Left lung (tissue), 10 donors: ENCODE measurements around the gene MAP2K4. TPM values are rescaled to one million over a fixed set of nuclear protein-coding genes. Genes with fewer than 3 reads are reported as not detected.

ENCODE experiments used
- ATAC-seq: fragments of 200-7000 bp; cut with Tn5 transposase; one replicate; pipeline ENCODE4 v1.9.1; 2020; ENCODE audit warnings: moderate library complexity
- DNase-seq, 4 donors: peaks; one replicate each; pipeline ENCODE4 v3.0.0-alpha.2; 2013 to 2020
- H3K27ac ChIP-seq, 2 donors: fragments of 200-600 bp; sonication (generic) in 1 of 2; one replicate each; pipeline versions ENCODE4 v1.5.0 to v1.8.0; 2020 to 2021
- H3K27me3 ChIP-seq, 2 donors: fragments of 200-600 bp; sonication (generic) in 1 of 2; one replicate each; pipeline versions ENCODE4 v1.5.0 to v1.8.0; 2020 to 2021
- H3K36me3 ChIP-seq, 2 donors: fragments of 200-600 bp; sonication (generic) in 1 of 2; one replicate each; pipeline versions ENCODE4 v1.5.0 to v1.8.0; 2020 to 2021
- H3K4me1 ChIP-seq, 2 donors: fragments of 200-600 bp; one replicate each; pipeline ENCODE4 v1.8.0; 2021
- H3K4me3 ChIP-seq, 2 donors: fragments of 200-600 bp; sonication (generic) in 1 of 2; one replicate each; pipeline versions ENCODE4 v1.5.0 to v1.8.0; 2020 to 2021; ENCODE audit warnings: mild to moderate bottlenecking in 1 of 2
- H3K9me3 ChIP-seq, 2 donors: fragments of 200-600 bp; sonication (generic) in 1 of 2; one replicate each; pipeline versions ENCODE4 v1.5.0 to v1.8.0; 2020 to 2021
- CTCF ChIP-seq, 2 donors: fragments of 200-600 bp; sonication (generic) in 1 of 2; IDR thresholded peaks; one replicate each; pipeline versions ENCODE4 v1.5.0 to v1.8.0; 2021; ENCODE audit warnings: antibody characterized with exemption in 2 of 2
- intact Hi-C, 2 donors: fragments of 100-400 bp; cut with DNase I; formaldehyde crosslinking; loops; one replicate each; pipeline versions ENCODE4 v1.11.2 to v1.14.2; 2022
- polyA plus RNA-seq, 6 donors: library from polyadenylated mRNA; unstranded; fragments of 120-200 nt; gene quantifications; one replicate each; pipeline ENCODE4 v1.2.1, GENCODE V29; 2013; ENCODE audit not compliant: insufficient read length in 6 of 6
- total RNA-seq, 2 donors: library from RNA; stranded (reverse); fragmentation: NEBNext Ultra II Directional; extraction: Animal tissue kit (Norgen Biotek cat#: 25700); gene quantifications; one replicate each; pipeline ENCODE4 v1.2.1, GENCODE V29; 2021
- donor health status: DM: no; HTN: yes; CAD: no.
- donor health status: DM: no; HTN: no; CAD: no.

MAP2K4 gene
- total and polyA plus RNA-seq, 8 donors, result 29.4 to 36.7 (median 34.1) TPM

GRCh38 chr17:11981862-11982261 is 38.8 kb upstream of the MAP2K4 start:
- H3K9me3 ChIP-seq, result no peaks in the 10 kb centered on the region
- ATAC-seq (no peak), DNase-seq (no peak)
- H3K27ac ChIP-seq, result no peak overlapping the region
- TF ChIP-seq CTCF (IDR thresholded peaks at IDR 0.05), result no peak
- no peaks in the 10 kb centered on the region for H3K4me1 ChIP-seq
- H3K27me3 ChIP-seq, result no peaks in the 10 kb centered on the region
- H3K36me3 ChIP-seq, result peaks cover 0 to 61% of the 10 kb centered on the region in 2 donors
- intact Hi-C loops, result no loop called here
- no peak overlapping the region for H3K4me3 ChIP-seq

- Histone ChIP-seq H3K4me3 (no peak overlapping the region), H3K4me1 (no peaks in the 10 kb centered on the region), H3K36me3 (peaks cover 0 to 50% of the 10 kb centered on the region in 2 donors), H3K9me3 (no peaks in the 10 kb centered on the region), H3K27me3 (no peaks in the 10 kb centered on the region), H3K27ac (no peak overlapping the region)
- no peak for TF ChIP-seq CTCF (IDR thresholded peaks at IDR 0.05)
- ATAC-seq (peak; percentile 47), DNase-seq (no peak)
- intact Hi-C loops, result no loop called here
Observed at GRCh38 chr17:11986179-11986941, 34.3 kb upstream of the MAP2K4 start.

GRCh38 chr17:11986942-11987329 is 33.7 kb upstream of the MAP2K4 start:
- Histone ChIP-seq H3K9me3 (no peaks in the 10 kb centered on the region), H3K4me1 (no peaks in the 10 kb centered on the region), H3K4me3 (no peak overlapping the region), H3K36me3 (peaks cover 0 to 54% of the 10 kb centered on the region in 2 donors), H3K27me3 (no peaks in the 10 kb centered on the region), H3K27ac (no peak overlapping the region)
- intact Hi-C loops, result no loop called here
- TF ChIP-seq CTCF (IDR thresholded peaks at IDR 0.05), result peak; percentile 32 to 53
- DNase-seq (peak in 2 of 4 donors; percentile 36 to 49), ATAC-seq (peak; percentile 83)

- Histone ChIP-seq H3K36me3 (peaks cover 0 to 41% of the 10 kb centered on the region in 2 donors), H3K27me3 (no peaks in the 10 kb centered on the region), H3K27ac (no peak overlapping the region), H3K4me1 (no peaks in the 10 kb centered on the region), H3K9me3 (no peaks in the 10 kb centered on the region), H3K4me3 (no peak overlapping the region)
- ATAC-seq, result no peak
- intact Hi-C loops, result no loop called here
- no peak for DNase-seq
- TF ChIP-seq CTCF (IDR thresholded peaks at IDR 0.05), result no peak
Observed at GRCh38 chr17:11990363-11990983, 30.2 kb upstream of the MAP2K4 start.

GRCh38 chr17:11991461-11991860 is 29.2 kb upstream of the MAP2K4 start:
- H3K9me3 ChIP-seq, result no peaks in the 10 kb centered on the region
- no peak for ATAC-seq
- intact Hi-C loops, result no loop called here
- no peak for DNase-seq
- H3K27ac ChIP-seq, result no peak overlapping the region
- no peaks in the 10 kb centered on the region for H3K27me3 ChIP-seq
- no peaks in the 10 kb centered on the region for H3K4me1 ChIP-seq
- no peak overlapping the region for H3K4me3 ChIP-seq
- TF ChIP-seq CTCF (IDR thresholded peaks at IDR 0.05), result no peak
- peaks cover 0 to 34% of the 10 kb centered on the region in 2 donors for H3K36me3 ChIP-seq
